Activated CD8-positive, alpha-beta memory T cell treated with anti-CD3 and anti-CD28 coated beads, Interleukin-2, amount 50 U/mL, for 4 hours (primary cell): ENCODE measurements around the gene UBXN7.
"Not testable (repeated sequence)": the region's sequence is repeated elsewhere in the genome, so short reads cannot be mapped to it uniquely, and the experiment has no call there.

Experiments used
- DNase-seq: peaks from one replicate; pipeline ENCODE4 v3.0.0-alpha.2; 2020

The UBXN7 gene

GRCh38 chr3:196314086-196314485, 118.1 kb downstream of the UBXN7 start:
- DNase-seq: not testable (repeated sequence)

- DNase-seq: not testable (repeated sequence)
Measured at GRCh38 chr3:196302960-196303359, 129.3 kb downstream of the UBXN7 start.

GRCh38 chr3:196302551-196302950, 129.7 kb downstream of the UBXN7 start:
- DNase-seq: not testable (repeated sequence)

GRCh38 chr3:196298521-196298920, 133.7 kb downstream of the UBXN7 start:
- DNase-seq: no peak
